Measurements from ENCODE around the gene RIOK3.

Gene RIOK3

DNA sequence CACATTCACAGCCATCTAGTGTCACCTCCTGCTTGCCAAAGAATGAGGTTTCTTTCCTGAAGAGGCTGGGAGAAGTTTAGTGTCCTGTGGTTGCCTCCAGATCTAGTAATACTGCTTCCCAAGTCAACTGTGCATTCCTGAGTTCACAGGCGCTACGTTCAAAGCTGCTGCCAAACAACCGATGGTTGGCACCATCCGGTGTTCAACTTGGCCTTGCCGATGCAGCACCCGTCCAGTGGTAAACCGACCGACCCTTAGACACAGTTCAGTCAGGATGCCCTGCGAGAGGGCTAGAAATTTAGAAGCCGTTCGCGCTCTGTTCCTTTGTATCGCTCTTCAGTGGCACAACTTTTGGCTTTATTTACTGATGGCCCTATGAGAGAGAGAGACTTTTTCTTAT lies 78.8 kb downstream of the RIOK3 start:
- no peak for DNase-seq
